ENCODE data around the gene TSPAN4.

DNA sequence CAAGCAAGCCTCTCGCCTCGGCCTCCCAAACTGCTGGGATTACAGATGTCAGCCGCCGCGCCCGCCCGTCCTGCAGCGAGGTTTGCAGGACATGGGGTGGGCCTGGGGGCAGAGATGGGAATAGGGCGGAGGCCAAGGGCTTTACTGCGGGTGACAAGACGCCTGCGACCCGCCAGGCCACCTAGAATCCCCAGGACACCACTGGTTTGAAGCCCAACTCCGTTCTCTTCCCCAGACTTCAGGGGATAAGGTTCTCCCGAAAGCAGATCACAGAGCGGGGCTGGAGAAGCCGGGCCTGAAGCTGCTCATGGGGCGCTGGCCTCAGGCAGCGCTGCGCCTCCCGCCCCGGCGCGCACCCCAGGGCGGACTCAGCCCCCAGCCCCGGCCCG, 677 bp upstream of the TSPAN4 start:
- TF ChIP-seq, protein P1, sequence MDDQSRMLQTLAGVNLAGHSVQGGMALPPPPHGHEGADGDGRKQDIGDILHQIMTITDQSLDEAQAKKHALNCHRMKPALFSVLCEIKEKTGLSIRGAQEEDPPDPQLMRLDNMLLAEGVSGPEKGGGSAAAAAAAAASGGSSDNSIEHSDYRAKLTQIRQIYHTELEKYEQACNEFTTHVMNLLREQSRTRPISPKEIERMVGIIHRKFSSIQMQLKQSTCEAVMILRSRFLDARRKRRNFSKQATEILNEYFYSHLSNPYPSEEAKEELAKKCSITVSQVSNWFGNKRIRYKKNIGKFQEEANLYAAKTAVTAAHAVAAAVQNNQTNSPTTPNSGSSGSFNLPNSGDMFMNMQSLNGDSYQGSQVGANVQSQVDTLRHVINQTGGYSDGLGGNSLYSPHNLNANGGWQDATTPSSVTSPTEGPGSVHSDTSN (CRISPR knock-in tag; IDR thresholded peaks at IDR 0.05) = no peak
- peak; percentile 26; the same call in 1 of the 2 replicates for TF ChIP-seq ZBTB8A (tag by site-specific recombination; IDR thresholded peaks at IDR 0.05)
- TF ChIP-seq OSR2 (tag by site-specific recombination; IDR thresholded peaks at IDR 0.05) = no peak
- no peak for TF ChIP-seq HOXC10 (CRISPR knock-in tag; IDR thresholded peaks at IDR 0.05)
- no peak for TF ChIP-seq KLF7 (tag by site-specific recombination; IDR thresholded peaks at IDR 0.05; ENCODE audit: borderline replicate concordance)
- TF ChIP-seq, protein P2, sequence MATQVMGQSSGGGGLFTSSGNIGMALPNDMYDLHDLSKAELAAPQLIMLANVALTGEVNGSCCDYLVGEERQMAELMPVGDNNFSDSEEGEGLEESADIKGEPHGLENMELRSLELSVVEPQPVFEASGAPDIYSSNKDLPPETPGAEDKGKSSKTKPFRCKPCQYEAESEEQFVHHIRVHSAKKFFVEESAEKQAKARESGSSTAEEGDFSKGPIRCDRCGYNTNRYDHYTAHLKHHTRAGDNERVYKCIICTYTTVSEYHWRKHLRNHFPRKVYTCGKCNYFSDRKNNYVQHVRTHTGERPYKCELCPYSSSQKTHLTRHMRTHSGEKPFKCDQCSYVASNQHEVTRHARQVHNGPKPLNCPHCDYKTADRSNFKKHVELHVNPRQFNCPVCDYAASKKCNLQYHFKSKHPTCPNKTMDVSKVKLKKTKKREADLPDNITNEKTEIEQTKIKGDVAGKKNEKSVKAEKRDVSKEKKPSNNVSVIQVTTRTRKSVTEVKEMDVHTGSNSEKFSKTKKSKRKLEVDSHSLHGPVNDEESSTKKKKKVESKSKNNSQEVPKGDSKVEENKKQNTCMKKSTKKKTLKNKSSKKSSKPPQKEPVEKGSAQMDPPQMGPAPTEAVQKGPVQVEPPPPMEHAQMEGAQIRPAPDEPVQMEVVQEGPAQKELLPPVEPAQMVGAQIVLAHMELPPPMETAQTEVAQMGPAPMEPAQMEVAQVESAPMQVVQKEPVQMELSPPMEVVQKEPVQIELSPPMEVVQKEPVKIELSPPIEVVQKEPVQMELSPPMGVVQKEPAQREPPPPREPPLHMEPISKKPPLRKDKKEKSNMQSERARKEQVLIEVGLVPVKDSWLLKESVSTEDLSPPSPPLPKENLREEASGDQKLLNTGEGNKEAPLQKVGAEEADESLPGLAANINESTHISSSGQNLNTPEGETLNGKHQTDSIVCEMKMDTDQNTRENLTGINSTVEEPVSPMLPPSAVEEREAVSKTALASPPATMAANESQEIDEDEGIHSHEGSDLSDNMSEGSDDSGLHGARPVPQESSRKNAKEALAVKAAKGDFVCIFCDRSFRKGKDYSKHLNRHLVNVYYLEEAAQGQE (tag by site-specific recombination; IDR thresholded peaks at IDR 0.05) = peak; percentile 13; the same call in 1 of the 2 replicates
- TF ChIP-seq MEIS1 (CRISPR knock-in tag; IDR thresholded peaks at IDR 0.05; ENCODE audit: borderline replicate concordance) = no peak
- TF ChIP-seq, protein P3, sequence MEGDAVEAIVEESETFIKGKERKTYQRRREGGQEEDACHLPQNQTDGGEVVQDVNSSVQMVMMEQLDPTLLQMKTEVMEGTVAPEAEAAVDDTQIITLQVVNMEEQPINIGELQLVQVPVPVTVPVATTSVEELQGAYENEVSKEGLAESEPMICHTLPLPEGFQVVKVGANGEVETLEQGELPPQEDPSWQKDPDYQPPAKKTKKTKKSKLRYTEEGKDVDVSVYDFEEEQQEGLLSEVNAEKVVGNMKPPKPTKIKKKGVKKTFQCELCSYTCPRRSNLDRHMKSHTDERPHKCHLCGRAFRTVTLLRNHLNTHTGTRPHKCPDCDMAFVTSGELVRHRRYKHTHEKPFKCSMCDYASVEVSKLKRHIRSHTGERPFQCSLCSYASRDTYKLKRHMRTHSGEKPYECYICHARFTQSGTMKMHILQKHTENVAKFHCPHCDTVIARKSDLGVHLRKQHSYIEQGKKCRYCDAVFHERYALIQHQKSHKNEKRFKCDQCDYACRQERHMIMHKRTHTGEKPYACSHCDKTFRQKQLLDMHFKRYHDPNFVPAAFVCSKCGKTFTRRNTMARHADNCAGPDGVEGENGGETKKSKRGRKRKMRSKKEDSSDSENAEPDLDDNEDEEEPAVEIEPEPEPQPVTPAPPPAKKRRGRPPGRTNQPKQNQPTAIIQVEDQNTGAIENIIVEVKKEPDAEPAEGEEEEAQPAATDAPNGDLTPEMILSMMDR (tag by site-specific recombination; IDR thresholded peaks at IDR 0.05) = no peak

Measured in HEK293 (cell line).